SW 1271 (cell line): ENCODE measurements around the gene INHBB.
"Not testable (repeated sequence)": the region's sequence is repeated elsewhere in the genome, so short reads cannot be mapped to it uniquely, and the experiment has no call there.

Experiments used
- DNase-seq, 2 experiments: peaks; one replicate each; lab custom pipeline; 2025; lab: John Stamatoyannopoulos, UW

Gene INHBB

DNA sequence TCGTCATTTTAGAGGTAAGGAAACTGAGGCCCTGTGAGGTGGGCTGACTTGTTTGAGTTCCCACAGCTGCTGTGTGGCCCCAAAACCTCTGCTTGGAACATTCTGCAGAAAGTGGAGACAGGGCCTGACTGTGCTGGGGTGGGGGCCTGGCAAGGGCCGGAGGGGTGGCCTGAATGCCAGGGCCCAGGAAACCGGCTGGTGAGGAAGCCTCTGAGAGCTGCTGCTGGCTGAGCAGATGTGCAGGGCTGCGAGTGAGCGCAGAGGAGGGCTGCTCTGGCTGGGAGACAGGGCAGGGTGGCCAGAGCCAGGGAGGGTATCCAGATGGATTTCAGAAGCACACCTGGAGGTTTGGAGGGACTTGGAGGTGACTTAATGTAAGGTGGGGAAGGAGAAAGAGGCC, 29.9 kb upstream of the INHBB start:
- no peak for DNase-seq

- no peak for DNase-seq
These were observed 29.3 kb upstream of the INHBB start for GRCh38 chr2:120316528-120317179.

GRCh38 chr2:120317180-120317533, 28.8 kb upstream of the INHBB start:
- DNase-seq: no peak

- DNase-seq: no peak
These were observed 28.0 kb upstream of the INHBB start for GRCh38 chr2:120317916-120318315.

GRCh38 chr2:120318626-120319025, 27.3 kb upstream of the INHBB start:
- no peak for DNase-seq

GRCh38 chr2:120319123-120319522, 26.8 kb upstream of the INHBB start:
- DNase-seq: no peak

- no peak for DNase-seq
These were observed 26.1 kb upstream of the INHBB start for GRCh38 chr2:120319686-120320317.

DNA sequence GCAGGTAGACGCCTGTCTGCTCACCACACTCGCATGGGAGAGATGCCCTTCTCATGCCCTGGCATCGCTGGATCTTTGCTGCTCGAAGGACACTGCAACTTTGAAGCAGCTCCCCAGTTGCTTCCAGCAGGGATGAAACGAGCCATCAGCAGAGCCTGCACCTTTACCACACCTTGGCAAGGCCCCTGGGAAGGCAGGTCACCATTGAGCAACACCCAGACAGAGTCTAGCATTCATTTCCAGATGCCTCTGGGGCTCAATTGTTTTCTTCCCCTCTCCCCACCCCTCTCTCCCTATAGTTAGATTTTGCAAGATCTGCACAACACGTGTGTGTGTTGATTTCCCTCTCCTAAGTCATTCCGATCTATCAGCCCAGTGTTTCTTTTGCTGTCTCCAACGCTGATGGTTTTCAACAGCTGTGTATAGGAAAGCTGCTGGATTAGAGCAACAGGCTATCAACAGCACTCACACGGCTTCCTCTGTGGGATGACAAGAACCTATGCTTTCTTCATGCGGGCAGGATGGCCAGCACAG, 25.6 kb upstream of the INHBB start:
- no peak for DNase-seq

DNA sequence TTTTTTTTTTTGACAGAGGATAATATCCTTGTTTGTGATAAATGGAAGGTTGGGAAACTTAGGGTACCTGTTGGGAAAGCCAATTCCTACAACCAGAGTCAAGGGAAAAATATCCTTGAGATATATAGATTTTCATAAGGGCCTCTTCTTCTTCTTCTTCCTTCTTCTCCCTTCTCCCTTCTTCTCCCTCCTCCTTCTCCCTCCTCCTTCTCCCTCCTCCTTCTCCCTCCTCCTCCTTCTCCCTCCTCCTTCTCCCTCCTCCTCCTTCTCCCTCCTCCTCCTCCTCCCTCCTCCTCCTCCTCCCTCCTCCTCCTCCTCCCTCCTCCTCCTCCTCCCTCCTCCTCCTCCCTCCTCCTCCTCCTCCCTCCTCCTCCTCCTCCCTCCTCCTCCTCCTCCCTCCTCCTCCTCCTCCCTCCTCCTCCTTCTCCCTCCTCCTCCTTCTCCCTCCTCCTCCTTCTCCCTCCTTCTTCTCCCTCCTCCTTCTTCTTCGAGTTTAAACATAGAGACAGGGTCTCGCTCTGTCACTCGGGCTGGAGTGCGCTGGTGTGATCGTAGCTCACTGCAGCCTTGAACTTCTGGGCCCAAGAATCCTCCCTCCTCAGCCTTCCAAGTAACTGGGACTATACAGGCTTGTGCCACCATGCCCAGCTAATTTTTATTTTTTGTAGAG, 24.9 kb upstream of the INHBB start:
- DNase-seq: not testable (repeated sequence)

- no peak for DNase-seq
These were observed 24.1 kb upstream of the INHBB start for GRCh38 chr2:120321721-120322284.

GRCh38 chr2:120322329-120322728, 23.6 kb upstream of the INHBB start:
- DNase-seq: no peak

DNA sequence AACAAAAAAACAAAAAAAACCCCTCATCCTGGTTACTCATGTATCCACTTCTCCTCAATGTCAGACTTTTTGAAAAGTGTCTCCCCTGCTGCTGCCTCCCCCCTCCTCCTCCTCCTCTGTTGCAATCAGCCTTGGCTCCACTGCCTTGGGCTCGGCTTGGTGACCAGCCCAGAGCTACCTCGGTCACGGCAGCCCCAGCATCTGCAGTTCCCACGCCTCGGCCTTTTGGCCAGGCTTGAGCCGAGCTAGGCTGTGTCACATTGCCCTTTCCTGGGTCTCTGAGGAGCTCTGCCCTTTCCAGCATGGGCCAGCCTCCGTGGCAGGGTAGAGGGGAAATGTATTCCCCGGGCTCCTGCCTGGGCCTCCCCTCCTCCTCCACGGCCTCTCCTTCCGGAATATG, 22.7 kb upstream of the INHBB start:
- DNase-seq: no peak

DNA sequence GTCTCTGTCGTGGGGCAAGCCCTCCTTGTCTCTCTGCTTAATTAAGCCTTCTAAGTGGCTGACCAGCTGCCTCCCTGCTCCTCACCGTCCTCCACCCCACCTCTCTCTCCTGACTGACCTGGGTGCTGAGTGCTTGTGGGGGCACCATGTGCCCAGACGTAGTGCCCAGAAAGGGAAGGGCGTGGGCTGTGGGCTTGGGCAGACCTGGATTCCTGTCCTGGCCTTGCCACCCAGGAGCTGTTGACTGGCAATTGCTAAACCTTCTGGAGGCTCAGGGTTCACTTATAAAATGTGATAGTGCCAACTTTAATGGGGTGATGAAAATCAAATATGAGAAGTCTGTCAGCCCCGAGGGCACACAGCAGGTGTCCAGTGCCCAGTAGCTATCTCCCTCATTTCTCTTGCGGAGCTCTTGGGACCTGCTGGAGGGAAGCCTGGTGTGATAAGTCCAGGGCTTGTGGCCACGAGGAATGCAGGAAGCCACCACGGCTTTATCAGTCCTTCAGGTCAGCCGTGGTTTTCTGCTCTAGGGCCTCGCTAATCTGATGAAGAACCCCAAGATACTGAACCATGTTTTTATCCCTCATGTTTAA, 22.0 kb upstream of the INHBB start:
- no peak for DNase-seq

GRCh38 chr2:120324933-120325332, 21.0 kb upstream of the INHBB start:
- no peak for DNase-seq

DNA sequence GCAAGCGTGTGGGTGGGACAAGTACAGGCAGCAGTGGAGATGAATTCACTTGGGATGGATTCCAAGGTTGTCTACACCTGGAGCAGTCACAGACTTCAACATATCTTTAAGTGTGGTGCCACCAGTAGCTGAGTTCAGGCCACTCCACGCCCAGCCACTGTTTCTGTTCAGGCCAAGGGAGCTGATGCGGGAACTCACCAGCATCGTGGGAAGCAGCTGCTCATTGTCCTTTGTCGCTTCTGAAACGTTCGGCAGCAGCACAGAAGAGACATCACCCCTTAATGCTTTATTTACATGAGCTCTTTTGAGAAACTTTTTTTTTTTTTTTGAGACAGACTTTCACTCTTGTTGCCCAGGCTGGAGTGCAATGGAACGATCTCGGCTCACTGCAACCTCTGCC, 19.9 kb upstream of the INHBB start:
- no peak for DNase-seq

GRCh38 chr2:120330946-120331822, 14.8 kb upstream of the INHBB start:
- no peak for DNase-seq

DNA sequence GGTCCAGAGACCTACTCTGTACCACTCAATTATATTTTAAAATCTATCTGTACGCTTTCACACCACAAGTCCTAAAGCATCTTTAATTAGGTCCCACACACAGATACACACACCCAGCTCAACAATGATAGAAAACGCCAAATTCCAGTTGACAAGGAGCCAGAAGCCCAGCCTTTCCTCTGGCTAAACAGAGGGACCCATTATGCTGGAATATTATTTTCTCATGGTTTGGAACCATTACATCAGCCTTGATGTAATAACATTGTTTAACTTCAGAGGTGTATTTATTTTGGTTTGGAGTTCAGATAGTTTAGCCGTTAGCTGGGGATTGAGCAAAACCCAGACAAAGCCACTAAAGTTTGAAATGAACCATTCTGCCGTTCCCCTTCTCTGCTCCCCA, 14.0 kb upstream of the INHBB start:
- no peak for DNase-seq

DNA sequence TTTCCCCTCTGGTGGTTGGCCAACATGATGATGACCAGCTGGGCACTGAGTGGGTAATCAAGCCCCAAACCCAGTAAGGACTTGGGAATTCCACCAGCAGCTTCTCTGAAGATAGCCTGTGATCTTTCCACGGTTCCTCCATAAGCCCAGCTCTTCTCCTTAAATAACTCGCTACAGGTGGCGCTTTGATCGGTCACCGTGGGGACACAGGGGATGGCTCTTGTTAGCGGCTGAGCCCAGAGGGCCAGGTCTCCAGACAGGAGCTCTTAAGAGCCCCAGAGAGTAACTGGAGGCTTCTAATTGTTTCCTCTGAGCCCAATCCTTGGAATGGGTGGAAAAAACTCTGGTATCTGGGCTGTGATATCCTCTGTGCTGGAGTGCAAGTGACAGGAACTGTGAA, 13.6 kb upstream of the INHBB start:
- no peak for DNase-seq

DNA sequence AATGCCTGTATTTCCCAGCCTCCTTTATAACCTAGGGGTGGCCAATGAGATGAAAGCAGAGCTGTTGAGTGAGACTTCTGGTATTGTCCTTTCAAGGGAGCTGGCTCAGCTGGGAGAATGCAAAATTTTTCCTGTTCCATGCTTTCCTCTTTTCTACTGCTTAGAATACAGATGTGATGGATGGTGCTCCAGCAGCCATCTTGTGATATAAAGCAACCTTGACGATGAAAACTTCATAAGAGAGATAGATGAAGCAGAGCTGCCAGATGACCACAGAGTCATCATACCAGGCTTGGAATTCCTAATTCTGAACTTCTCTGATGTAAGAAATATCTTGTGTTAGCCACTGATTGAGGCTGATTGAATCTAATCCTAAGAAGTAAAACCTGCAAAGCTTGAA, 11.9 kb upstream of the INHBB start:
- DNase-seq: no peak

DNA sequence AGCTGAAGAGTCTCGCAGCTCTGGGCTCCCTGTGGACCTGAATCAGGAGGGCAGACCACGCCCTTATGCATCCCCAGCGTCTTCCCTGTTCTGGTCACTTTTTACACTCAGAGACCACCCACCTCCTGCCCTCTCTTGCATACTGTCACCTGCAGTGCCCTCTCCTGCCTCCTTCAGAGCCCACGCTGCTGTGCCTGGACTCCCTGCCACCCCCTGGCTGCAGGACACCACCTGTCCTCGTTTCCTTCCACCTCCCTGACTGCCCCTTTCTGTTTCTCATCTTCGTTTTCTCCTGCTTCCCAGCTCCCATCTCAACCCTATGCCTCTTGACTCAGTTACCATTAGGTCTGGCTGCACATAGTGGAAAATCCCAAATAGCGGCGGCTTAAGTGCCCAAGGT, 9.2 kb upstream of the INHBB start:
- no peak for DNase-seq

DNA sequence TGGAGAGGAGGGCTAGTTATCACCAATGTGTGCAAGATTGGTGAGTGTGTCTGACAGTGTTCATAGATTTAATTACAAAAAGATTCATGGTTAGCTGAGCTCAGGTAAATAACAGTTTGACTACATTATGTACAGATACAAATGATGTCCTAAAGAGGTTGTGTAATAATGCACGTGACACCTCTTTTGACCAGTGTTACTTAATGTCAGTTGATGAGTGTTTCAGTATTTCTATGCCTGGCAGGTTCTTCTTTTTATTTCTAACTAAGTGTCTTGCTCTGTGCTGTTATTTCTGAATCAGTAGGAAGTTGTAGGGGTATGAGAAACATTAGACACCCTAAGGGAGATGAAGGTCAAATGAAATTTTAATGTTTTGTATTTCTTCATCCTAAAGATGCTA, 7.9 kb upstream of the INHBB start:
- no peak for DNase-seq

GRCh38 chr2:120341977-120342376, 4.0 kb upstream of the INHBB start:
- DNase-seq: no peak
